Stimulated activated CD8-positive, alpha-beta memory T cell treated with anti-CD3 and anti-CD28 coated beads, Interleukin-15, amount 100 ng/mL, for 48 hours (primary cell): ENCODE results near the gene CDH13.

Experiments
- DNase-seq, 2 donors: peaks; one replicate each; pipeline ENCODE4 v3.0.0-alpha.2; 2020; ENCODE audit warnings: low read depth in 2 of 2

Gene CDH13

GRCh38 chr16:82943371-82943770 is 316.6 kb downstream of the CDH13 start:
- no peak for DNase-seq

- no peak for DNase-seq
Measured at GRCh38 chr16:82945420-82946101, 318.8 kb downstream of the CDH13 start.

- DNase-seq, result no peak
Measured at GRCh38 chr16:82947698-82948097, 320.9 kb downstream of the CDH13 start.

- DNase-seq, result no peak
Measured at GRCh38 chr16:82949016-82949415, 322.2 kb downstream of the CDH13 start.

GRCh38 chr16:82953517-82953916 is 326.7 kb downstream of the CDH13 start:
- no peak for DNase-seq

GRCh38 chr16:82954224-82954929 is 327.6 kb downstream of the CDH13 start:
- DNase-seq, result no peak

GRCh38 chr16:82955741-82956348 is 329.1 kb downstream of the CDH13 start:
- no peak for DNase-seq

- no peak for DNase-seq
Measured at GRCh38 chr16:82957212-82957611, 330.4 kb downstream of the CDH13 start.

GRCh38 chr16:82960918-82961317 is 334.1 kb downstream of the CDH13 start:
- no peak for DNase-seq

- DNase-seq, result no peak
Measured at GRCh38 chr16:82963653-82964052, 336.9 kb downstream of the CDH13 start.

GRCh38 chr16:82965808-82966207 is 339.0 kb downstream of the CDH13 start:
- no peak for DNase-seq

- DNase-seq, result no peak
Measured at GRCh38 chr16:82967424-82967823, 340.7 kb downstream of the CDH13 start.

GRCh38 chr16:82971126-82971525 is 344.4 kb downstream of the CDH13 start:
- DNase-seq, result no peak

- DNase-seq, result no peak
Measured at GRCh38 chr16:82972331-82972919, 345.7 kb downstream of the CDH13 start.

- no peak for DNase-seq
Measured at GRCh38 chr16:82979406-82980111, 352.8 kb downstream of the CDH13 start.

GRCh38 chr16:82980810-82981209 is 354.0 kb downstream of the CDH13 start:
- no peak for DNase-seq

GRCh38 chr16:82987767-82988166 is 361.0 kb downstream of the CDH13 start:
- DNase-seq, result no peak

GRCh38 chr16:82990155-82990554 is 363.4 kb downstream of the CDH13 start:
- no peak for DNase-seq

- no peak for DNase-seq
Measured at GRCh38 chr16:82991410-82991809, 364.6 kb downstream of the CDH13 start.

GRCh38 chr16:82991966-82992675 is 365.4 kb downstream of the CDH13 start:
- DNase-seq, result no peak

- DNase-seq, result no peak
Measured at GRCh38 chr16:82992786-82993185, 366.0 kb downstream of the CDH13 start.
